ENCODE results near the gene TPP1. TPM values are rescaled to one million over a fixed set of nuclear protein-coding genes. Genes with fewer than 3 reads are reported as not detected.
A peak's percentile ranks its signal among the peaks of the same experiment; 100 is the strongest.

Gene TPP1
- total and polyA plus RNA-seq, 10 of the 15 experiments (the other 5 are each of a cell fraction or from before 2014, with no cell fraction given), result 7.5 to 64.6 (median 38.3) TPM

- ATAC-seq (peak; percentile 83), DNase-seq (ENCODE audit: low read depth, low spot score) (peak; percentile 59), FAIRE-seq (peak; percentile 35)
- H2AFZ ChIP-seq (ENCODE audit: control insufficient read depth, low read depth, low read length), result peak within 1 kb of the TSS; percentile 85
- peak within 1 kb of the TSS; percentile 85 for H3K27ac ChIP-seq (ENCODE audit: control insufficient read depth, insufficient read depth)
- 1% methylated on average over 51 of the region's 72 CpGs for WGBS (ENCODE audit: insufficient coverage, insufficient replicate concordance, low lambda C conversion rate, missing lambda C conversion rate)
- no peaks in the 10 kb centered on the region for H3K27me3 ChIP-seq (replicated peaks in 1 of 2; ENCODE audit: control insufficient read depth in 2 of 2, insufficient read depth in 2 of 2, low read length in 1 of 2)
- in situ Hi-C loops (cut with MboI) (no loop called here), intact Hi-C loops (cut with micrococcal nuclease; ENCODE audit: unreplicated experiment) (loop anchor here (1.0 to 10.0 kb wide), 3 partner anchors 73 to 219 kb away; partner anchors contain the start of gene MRPL17)
- no TSS peak for BruUV-seq (replicated peaks)
- SMC1A ChIA-PET (ENCODE audit: uncharacterized antibody, unreplicated experiment), result interaction anchor here (0.6 to 6.2 kb wide), 16 partner anchors 9 to 224 kb away, joined by 3 to 57 read pairs (median 5); partner anchors contain the start of genes MRPL17, TAF10 and TPP1
- no peaks in the 10 kb centered on the region for H4K20me1 ChIP-seq (ENCODE audit: control insufficient read depth, insufficient read depth)
- H3K9ac ChIP-seq (ENCODE audit: control insufficient read depth, insufficient read depth, low read length), result peak within 1 kb of the TSS; percentile 91
- CTCF ChIA-PET, result interaction anchor here (0.6 to 2.3 kb wide), 21 partner anchors 9 to 224 kb away, joined by 3 to 48 read pairs (median 5); partner anchors contain the start of genes MRPL17 and TPP1
- H3K36me3 ChIP-seq (ENCODE audit: control insufficient read depth in 2 of 2, insufficient read depth in 2 of 2, low read length in 1 of 2), result peaks cover 14 to 22% of the 10 kb centered on the region in 2 experiments
- RAD21 ChIA-PET (ENCODE audit: unreplicated experiment), result interaction anchor here (0.6 to 4.8 kb wide), 14 partner anchors 8 to 323 kb away, joined by 3 to 60 read pairs (median 4); partner anchors contain the start of genes MRPL17, TAF10, TPP1 and ZNF215
- H3K79me2 ChIP-seq (ENCODE audit: control insufficient read depth, insufficient read depth, low read length), result peaks cover 82% of the 10 kb centered on the region
- H3K4me2 ChIP-seq (ENCODE audit: control insufficient read depth, insufficient read depth), result peak within 1 kb of the TSS; percentile 96
- peak within 1 kb of the TSS; percentile 96 for H3K4me3 ChIP-seq
- POLR2A ChIA-PET, result interaction anchor here (0.6 to 2.3 kb wide), 10 partner anchors 8 to 1078 kb away, joined by 3 to 29 read pairs (median 6); partner anchors contain the start of genes ARFIP2, MRPL17, TAF10 and TIMM10B
- H3K4me1 ChIP-seq (ENCODE audit: control insufficient read depth, insufficient read depth, low read length), result peaks cover 25% of the 10 kb centered on the region
- no peaks in the 10 kb centered on the region for H3K9me3 ChIP-seq (replicated peaks; ENCODE audit: control insufficient read depth, insufficient read depth, low read length)
- TF ChIP-seq NR2C2 (IDR thresholded peaks at IDR 0.05; ENCODE audit: borderline replicate concordance, control insufficient read depth, insufficient read length, low read depth) (no peak), ZBTB40 (IDR thresholded peaks at IDR 0.05; ENCODE audit: borderline replicate concordance) (peak; percentile 61; the same call in 1 of the 2 replicates), PRDM15 (CRISPR knock-in tag; IDR thresholded peaks at IDR 0.05) (no peak), KAT2A (conservative IDR thresholded peaks at IDR 0.05; ENCODE audit: control insufficient read depth, low read depth, low read length) (no peak), TBL1XR1 (IDR thresholded peaks at IDR 0.05; ENCODE audit: low read depth, low read length) (no peak), ZSCAN29 (IDR thresholded peaks at IDR 0.05) (no peak), SRF (IDR thresholded peaks at IDR 0.05; ENCODE audit: low read depth in 2 of 2, low read length in 2 of 2) (no peak), ZBED1 (IDR thresholded peaks at IDR 0.05; ENCODE audit: borderline replicate concordance) (0 out of 2 replicates have a peak, but pooled peaks have one; percentile 46), ASH2L (IDR thresholded peaks at IDR 0.05; ENCODE audit: borderline replicate concordance, low read depth) (peak; percentile 42; the same call in 1 of the 2 replicates)
Observed at GRCh38 chr11:6603287-6604080, 15.7 kb downstream of the TPP1 start, which contains the start of the genes ILK and RRP8. Gene ILK (plus strand): TSS chr11:6603774. CDS start chr11:6604272, 498 bp downstream. Gene RRP8 (minus strand): TSS chr11:6603616. CDS start chr11:6603502, 114 bp downstream.

Measured in GM12878 (cell line).